ENCODE data around the gene SSNA1.
A peak's percentile ranks its signal among the peaks of the same experiment; 100 is the strongest.

SSNA1 gene

GRCh38 chr9:137166380-137167229 lies 21.9 kb upstream of the SSNA1 start:
- DNase-seq (ENCODE audit: low read depth, low spot score) = no peak
- no peak overlapping the region for H3K27ac ChIP-seq

- H3K27ac ChIP-seq = no peak overlapping the region
- no peak for DNase-seq (ENCODE audit: low read depth, low spot score)
Measured at GRCh38 chr9:137167277-137167746, 21.2 kb upstream of the SSNA1 start.

GRCh38 chr9:137167747-137168572 lies 20.5 kb upstream of the SSNA1 start:
- H3K27ac ChIP-seq = no peak overlapping the region
- no peak for DNase-seq (ENCODE audit: low read depth, low spot score)

- no peak overlapping the region for H3K27ac ChIP-seq
- no peak for DNase-seq (ENCODE audit: low read depth, low spot score)
Measured at GRCh38 chr9:137168573-137168903, 19.9 kb upstream of the SSNA1 start.

- no peak for DNase-seq (ENCODE audit: low read depth, low spot score)
- no peak overlapping the region for H3K27ac ChIP-seq
Measured at GRCh38 chr9:137168904-137169856, 19.3 kb upstream of the SSNA1 start.

- H3K27ac ChIP-seq = no peak within 1 kb of the TSS
- DNase-seq (ENCODE audit: low read depth, low spot score) = no peak
Measured at GRCh38 chr9:137169896-137170358, 18.5 kb upstream of the SSNA1 start, which contains the start of gene LRRC26. Gene LRRC26 (minus strand): TSS chr9:137170051. CDS start chr9:137169943, 108 bp downstream.

- DNase-seq (ENCODE audit: low read depth, low spot score) = no peak
- no peak overlapping the region for H3K27ac ChIP-seq
Measured at GRCh38 chr9:137170486-137171148, 17.9 kb upstream of the SSNA1 start.

- DNase-seq (ENCODE audit: low read depth, low spot score) = no peak
- H3K27ac ChIP-seq = no peak overlapping the region
Measured at GRCh38 chr9:137171149-137171900, 17.2 kb upstream of the SSNA1 start.

GRCh38 chr9:137172901-137173795 lies 15.3 kb upstream of the SSNA1 start:
- peak overlapping the region; percentile 12 for H3K27ac ChIP-seq
- no peak for DNase-seq (ENCODE audit: low read depth, low spot score)

- H3K27ac ChIP-seq = no peak overlapping the region
- no peak for DNase-seq (ENCODE audit: low read depth, low spot score)
Measured at GRCh38 chr9:137173796-137174664, 14.4 kb upstream of the SSNA1 start.

GRCh38 chr9:137174722-137175293 lies 13.7 kb upstream of the SSNA1 start:
- DNase-seq (ENCODE audit: low read depth, low spot score) = no peak
- H3K27ac ChIP-seq = no peak overlapping the region

- no peak overlapping the region for H3K27ac ChIP-seq
- DNase-seq (ENCODE audit: low read depth, low spot score) = no peak
Measured at GRCh38 chr9:137175345-137175961, 13.0 kb upstream of the SSNA1 start.

GRCh38 chr9:137176302-137177182 lies 11.9 kb upstream of the SSNA1 start:
- DNase-seq (ENCODE audit: low read depth, low spot score) = no peak
- H3K27ac ChIP-seq = no peak overlapping the region

- no peak for DNase-seq (ENCODE audit: low read depth, low spot score)
- no peak overlapping the region for H3K27ac ChIP-seq
Measured at GRCh38 chr9:137178201-137178938, 10.1 kb upstream of the SSNA1 start.
